NCI-H2081 (cell line): ENCODE results near the gene ASB16.

Experiments
- DNase-seq, 2 experiments: peaks; one replicate each; lab custom pipeline; 2025; lab: John Stamatoyannopoulos, UW

Gene ASB16

GRCh38 chr17:44188576-44189403, 18.3 kb downstream of the ASB16 start:
- no peak for DNase-seq

GRCh38 chr17:44190481-44190880, 20.0 kb downstream of the ASB16 start:
- no peak for DNase-seq

- no peak for DNase-seq
Observed at GRCh38 chr17:44191369-44191768, 20.9 kb downstream of the ASB16 start.

- DNase-seq: no peak
Observed at GRCh38 chr17:44191941-44192496, 21.5 kb downstream of the ASB16 start.

- no peak for DNase-seq
Observed at GRCh38 chr17:44192750-44193149, 22.2 kb downstream of the ASB16 start.

- DNase-seq: no peak
Observed at GRCh38 chr17:44193326-44194084, 23.0 kb downstream of the ASB16 start.

GRCh38 chr17:44197107-44197506, 26.6 kb downstream of the ASB16 start:
- DNase-seq: no peak

GRCh38 chr17:44197980-44198720, 27.6 kb downstream of the ASB16 start:
- DNase-seq: no peak

- peak; percentile 56 to 59 for DNase-seq
Observed at GRCh38 chr17:44198721-44199552, 28.4 kb downstream of the ASB16 start.

- DNase-seq: peak; percentile 98 to 100
Observed at GRCh38 chr17:44199553-44200477, 29.3 kb downstream of the ASB16 start, which contains the start of gene ATXN7L3. TSS of gene ATXN7L3 (minus strand) at chr17:44199884. CDS start at chr17:44198070, 1,814 bp downstream.

GRCh38 chr17:44200478-44201155, 30.1 kb downstream of the ASB16 start:
- DNase-seq: peak; percentile 32 to 65

- no peak for DNase-seq
Observed at GRCh38 chr17:44202756-44203155, 32.3 kb downstream of the ASB16 start.

GRCh38 chr17:44203731-44204440, 33.4 kb downstream of the ASB16 start:
- DNase-seq: peak; percentile 29 to 60

GRCh38 chr17:44204441-44204882, 34.0 kb downstream of the ASB16 start:
- no peak for DNase-seq

- DNase-seq: no peak
Observed at GRCh38 chr17:44205962-44206824, 35.7 kb downstream of the ASB16 start.

GRCh38 chr17:44206825-44207155, 36.3 kb downstream of the ASB16 start:
- no peak for DNase-seq

- DNase-seq: no peak
Observed at GRCh38 chr17:44207319-44207718, 36.8 kb downstream of the ASB16 start.

GRCh38 chr17:44207743-44208142, 37.2 kb downstream of the ASB16 start:
- DNase-seq: no peak
